HG02973 (cell line): ENCODE data around the gene PDXK.
A peak's percentile ranks its signal among the peaks of the same experiment; 100 is the strongest.

Experiments used
- ATAC-seq: cut with Tn5 transposase; IDR thresholded peaks from one replicate; pipeline ENCODE4 v1.9.1; 2021; ENCODE audit warnings: moderate library complexity; ENCODE audit not compliant: unreplicated experiment

The PDXK gene

DNA sequence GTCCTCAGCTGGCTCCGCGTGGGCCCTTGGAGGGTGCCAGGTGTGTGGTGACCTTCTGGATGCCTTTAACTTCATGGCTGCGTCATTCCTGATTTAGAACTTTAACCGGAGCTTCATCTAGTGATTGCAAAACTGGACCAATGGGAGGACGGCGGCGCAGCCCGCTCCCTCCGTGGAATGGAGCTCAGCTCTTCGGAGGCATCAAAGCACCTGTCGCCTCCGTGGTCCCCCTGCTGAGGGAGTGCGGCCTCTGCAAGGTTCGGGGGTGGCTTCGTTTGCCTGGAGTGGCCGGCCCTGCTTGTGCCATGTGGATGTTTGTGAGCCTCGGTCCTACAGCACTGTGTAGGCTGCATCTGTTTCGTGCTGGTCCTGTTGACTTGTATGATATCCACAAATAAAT, 43.0 kb downstream of the PDXK start:
- no peak for ATAC-seq

DNA sequence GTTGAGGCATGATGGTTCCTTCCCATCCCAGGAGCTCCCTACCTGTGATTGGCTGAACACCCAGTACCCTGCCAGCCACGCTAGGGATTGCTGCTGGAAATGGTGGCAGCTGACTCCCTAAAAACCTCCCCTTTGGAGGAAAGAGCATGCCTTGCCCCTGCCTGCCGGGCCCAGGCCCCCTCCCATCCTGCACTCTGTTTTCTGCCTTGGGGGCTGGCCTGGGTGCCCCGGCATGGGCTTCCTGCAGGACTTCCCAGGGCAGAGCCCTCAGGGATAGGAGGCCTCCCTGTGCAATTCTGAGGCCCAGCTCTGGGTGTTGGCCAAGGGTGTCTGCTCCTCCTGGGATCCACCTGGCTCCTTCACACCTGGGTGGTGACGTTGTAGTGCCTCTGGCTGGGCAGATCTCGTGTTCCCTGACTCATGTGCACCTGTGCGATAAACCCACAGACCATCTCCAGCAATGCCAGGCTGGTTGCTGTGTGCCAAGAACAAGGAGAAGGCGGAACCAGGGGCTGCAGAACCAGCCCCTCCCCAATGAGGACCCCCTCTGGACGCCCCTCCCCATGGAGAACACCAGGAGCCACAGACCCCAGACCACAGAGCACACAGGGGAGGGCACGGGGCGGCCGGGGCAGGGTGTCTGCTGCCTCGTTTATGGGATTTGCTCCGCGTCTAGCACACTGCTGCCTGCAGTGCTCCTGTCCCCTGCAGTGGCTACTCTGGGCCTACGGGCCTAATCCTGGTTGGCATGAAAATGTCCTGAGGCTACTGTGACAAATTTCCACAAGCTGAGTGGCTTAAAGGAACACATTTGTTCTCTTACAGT, 43.6 kb downstream of the PDXK start:
- ATAC-seq, result no peak

DNA sequence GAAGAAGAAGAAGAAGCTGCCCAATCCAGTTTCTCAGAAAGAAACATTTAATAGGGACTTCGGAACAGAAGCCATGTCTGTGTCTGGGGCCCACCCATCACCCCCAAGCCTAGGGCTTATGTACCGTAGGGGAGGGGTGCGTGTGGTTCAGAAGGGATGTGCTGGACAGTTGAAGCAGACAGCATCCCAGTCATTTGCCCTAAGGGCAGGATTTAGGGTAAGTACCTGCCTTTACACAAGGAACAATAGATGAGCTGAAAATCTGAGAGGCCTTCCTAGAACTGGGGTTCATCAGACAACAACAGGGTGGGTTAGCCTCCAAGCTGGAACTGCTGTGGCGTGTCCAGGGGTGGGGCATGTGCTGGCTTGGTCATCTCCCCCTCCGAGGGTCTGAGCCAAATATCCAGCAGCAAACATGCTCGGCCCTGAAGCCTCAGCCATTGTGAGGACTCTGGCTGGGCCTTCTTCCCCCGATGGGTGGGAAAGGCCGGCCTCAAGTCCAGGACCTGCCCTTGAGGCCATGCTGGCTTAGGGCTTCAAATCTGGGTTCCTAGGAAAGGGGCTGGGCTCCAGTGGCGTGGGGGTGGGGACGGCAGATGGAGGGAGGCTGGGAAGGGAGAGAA, 45.1 kb downstream of the PDXK start:
- no peak for ATAC-seq

DNA sequence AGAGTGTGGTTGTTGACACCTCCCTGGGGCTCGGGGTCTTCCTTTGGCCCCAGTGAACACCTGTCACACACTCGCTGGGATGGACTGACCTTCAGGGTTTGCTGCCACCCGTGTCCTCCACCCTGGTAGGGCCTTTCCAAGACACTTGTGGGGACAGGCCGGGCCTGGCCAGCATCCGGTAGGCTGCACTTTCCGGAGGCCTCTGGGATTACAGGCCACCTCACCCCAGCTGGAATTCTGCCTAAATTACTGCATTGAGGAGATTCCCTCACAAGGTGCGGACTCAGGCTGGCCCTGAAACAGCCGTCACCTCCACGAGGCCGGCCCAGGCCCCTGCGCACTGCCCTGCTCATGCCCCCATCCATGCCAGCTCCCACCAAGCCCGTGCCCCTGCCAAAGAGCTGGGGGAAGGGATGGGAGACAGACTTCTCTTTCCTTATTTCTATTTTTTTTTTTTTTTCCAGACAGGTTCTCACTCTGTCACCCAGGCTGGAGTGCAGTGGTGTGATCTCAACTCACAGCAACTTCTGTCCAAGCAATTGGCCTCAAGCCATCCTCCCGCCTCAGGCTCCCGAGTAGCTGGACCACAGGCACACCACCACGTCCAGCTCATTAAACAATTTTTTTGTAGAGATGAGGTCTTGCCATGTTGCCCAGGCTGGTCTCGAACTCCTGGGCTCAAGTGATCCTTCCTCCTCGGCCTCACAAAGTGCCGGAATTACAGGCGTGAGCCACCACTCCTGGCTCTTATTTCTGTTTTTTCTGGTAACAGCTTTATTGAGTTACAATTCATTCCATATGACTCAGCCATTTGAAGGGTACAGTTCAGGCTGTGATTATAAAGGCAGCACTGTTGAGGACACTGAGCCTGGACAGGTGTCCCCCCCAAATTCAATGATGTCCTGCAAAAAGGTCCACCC, 45.9 kb downstream of the PDXK start:
- no peak for ATAC-seq

DNA sequence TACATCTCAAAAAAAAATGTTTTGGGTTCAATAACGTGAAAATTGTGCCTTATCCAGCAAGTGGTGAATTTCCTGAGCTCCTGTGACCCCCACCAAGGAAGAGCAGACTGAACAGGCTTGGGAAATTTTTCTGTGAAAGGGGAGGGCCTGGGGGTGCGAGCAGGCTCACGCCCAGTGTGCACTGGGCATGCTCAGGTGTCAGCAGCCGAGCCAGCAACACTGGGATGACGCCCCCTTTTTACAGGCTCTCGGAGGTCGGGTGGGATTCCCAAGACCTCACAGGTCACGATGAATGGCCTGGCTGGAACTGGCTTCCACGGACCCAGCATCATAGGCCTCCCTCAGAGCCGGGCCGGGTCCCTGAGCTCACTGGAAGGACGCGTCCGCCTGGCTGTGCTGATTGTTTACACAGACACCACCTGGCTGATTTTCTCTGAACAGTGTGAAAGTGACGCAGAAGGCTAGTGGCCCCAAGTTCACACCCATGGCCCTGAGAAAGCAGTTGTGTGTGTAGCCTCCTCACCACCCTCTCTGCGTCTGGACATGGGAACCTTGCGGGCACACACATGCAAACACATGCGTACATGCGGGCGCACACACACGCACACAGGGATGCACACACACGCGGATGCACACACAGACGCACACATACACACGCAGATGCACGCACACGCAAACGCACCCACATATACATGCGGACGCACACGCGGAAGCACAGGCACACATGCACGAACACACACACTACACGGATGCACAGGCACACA, 48.0 kb downstream of the PDXK start:
- ATAC-seq, result no peak

DNA sequence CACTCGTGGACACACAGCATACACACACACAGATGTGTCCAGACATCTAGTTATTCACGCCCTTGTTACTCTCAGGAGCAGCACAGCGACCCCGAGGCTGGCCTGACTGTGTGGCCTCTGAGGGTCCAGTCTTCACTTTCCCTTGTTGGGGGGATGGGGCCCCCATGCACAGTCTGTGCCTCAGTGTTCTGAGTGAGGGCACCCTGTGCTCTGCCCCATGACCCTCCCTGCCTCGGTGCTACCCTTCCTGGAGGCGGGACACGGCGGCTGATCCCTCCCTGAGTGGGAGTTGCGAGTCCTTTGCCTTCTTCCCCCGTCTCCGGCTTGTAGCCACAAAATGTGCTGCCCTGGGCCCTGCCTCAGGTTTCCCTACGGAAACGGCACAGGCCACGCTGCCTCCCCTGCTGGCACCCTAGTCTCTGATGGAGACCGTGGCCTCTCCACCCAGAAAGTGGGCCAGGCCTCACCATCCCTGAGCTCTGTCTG, 48.6 kb downstream of the PDXK start:
- no peak for ATAC-seq

DNA sequence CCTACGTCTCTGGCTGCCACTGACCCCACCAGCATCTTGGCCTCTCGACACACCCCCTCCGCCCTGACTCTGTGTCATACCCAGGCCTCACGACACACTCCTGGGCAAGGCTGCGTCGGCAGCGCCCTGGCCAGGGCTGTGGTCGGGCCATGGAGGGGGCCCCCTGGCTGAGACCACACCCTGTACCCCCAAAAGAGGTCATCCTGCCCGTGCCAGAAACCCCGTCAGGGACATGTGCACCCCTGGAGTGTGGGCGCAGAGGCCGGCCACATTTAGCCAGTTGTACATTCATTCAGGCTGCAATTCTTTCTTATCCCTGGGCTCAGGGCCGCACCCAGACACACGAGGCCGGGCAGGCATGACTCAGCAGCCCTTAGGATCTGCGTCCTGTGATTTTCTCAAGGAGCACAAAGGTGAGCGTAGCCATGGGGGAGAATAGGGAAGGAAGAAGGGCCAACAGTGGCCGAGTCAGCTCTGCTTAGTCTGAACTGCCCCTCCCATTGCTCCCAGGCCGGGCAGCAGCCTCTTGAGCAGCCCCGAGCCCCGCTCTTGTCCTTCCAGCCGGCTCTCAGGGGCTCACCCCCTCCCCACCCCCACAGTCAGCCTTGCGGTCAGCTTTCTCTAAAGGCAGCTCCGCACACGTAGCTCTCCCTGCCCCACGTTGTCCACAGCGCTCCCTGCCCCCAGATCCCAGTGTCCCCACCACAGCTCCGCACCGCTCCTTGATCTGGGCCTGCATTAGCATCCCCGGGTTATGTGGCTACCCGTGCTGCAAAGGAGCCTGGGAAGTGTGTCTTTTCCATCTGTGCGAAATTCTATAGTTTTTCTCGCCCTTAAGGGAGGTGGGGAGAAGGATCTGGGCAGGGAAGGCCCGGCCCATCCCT, 49.3 kb downstream of the PDXK start:
- ATAC-seq, result no peak

DNA sequence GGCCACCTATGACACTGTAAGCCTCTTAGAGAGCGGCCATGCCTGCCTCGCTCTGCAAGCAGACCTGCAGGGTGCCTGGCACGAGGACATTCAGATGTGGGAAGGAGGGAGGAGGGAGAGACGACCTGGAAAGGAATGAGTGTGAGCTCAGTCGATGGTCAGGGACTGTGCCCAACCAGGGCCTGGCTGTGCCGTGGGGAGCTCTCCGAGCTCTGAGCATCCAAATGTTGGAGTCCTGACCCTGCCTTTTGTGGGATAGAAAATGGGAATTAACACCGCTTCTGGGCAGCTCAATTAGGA, 49.9 kb downstream of the PDXK start:
- ATAC-seq, result no peak

DNA sequence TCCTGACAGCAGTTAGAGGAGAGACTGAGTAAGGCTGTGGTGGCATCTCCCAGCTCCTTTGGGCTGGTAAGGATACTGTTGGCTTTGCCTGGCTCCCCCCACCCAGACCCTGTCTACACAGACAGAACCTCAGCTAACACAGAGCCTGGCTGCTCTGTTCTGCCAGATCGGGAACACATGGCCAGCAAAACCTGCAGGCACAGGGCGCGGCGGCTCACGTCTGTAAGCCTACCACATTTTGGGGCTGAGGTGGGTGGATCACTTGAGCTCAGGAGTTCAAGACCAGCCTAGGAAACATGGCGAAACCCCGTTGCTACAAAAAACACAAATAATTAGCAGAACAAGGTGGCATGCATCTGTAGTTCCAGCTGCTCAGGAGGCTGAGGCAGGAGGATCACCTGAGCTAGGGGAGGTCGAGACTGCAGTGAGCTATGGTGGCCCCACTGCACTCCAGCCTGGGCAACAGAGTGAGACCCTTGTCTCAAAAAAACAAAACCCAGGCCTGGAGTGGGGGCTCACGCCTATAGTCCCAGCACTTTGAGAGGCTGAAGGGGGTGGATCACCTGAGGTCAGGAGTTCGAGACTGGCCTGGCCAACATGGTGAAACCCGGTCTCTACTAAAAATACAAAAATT, 50.5 kb downstream of the PDXK start:
- ATAC-seq, result no peak

DNA sequence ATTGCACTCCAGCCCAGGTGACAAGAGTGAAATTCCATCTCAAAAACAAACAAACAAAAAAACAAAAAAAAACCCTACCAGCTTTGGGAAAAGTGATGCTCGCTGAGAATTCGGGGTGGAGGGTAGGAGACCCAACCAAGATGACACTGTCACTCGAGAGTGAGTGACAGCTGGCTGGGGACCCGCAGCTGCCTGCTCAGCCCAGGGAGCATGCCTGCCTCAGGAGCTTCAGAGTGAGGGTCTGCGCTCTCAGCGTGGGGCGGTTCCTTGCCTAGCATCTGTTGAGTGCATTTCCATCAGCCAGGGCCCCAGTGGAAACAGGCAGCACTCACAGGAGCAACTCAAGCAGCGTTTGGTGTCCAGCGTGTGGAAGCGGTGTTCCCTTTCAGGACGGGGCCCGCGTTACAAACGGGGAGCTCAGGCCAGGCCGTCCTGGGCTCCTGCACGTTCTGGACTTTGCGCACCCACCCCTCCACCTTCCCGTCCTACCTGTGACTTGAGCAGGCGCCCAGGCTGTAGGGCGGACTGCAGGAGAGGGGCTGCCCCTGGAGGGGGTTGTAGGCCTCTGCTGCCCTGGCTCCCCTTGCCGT, 51.2 kb downstream of the PDXK start:
- ATAC-seq, result no peak

DNA sequence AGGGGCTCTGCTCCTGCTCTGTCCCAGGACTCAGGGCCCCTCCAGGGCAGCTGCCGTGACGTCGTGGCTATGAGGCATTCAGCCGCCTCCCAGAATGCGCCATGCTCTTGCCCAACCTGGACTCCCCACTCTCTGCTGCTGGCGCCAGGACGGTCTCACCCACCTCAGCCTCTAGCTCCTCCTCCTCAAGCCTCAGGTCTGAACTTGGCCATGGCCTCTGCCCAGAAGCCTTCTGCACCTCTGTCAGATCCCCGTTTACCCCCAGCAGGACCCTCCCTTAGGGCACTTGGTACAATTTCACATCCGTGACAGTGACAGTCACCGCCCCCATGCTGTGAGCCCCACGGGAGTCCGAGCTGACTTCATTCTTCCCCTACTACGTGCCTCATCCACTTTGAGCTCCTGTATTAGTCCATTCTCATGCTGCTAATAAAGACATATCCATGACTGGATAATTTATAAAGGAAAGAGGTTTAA, 52.3 kb downstream of the PDXK start:
- ATAC-seq, result no peak

DNA sequence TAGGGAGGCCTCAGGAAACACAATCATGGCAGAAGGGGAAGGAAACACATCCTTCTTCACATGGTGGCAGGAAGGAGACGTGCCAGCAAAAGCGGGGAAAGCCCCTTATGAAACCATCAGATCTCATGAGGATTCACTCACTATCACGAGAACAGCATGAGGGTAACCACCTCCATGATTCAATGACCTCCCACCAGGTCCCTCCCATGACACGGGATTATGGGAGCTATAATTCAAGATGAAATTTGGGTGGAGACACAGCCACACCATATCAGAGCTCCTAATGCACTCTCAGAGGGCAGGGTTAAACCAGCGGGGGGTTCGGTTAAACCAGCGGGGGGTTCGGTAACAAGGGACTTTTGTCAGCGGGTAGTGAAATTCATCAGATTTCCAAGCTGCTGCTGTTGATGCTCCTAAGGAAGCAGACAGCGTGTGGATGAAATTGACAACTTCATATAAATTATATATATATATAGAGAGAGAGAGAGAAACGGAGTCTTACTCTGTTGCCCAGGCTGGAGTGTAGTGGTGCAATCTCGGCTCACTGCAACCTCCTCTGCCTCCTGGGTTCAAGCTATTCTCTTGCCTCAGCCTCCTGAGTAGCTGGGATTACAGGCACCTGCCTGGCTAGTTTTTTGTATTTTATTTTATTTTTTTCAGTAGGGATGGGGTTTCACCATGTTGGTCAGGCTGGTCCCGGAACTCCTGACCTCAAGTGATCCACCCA, 52.9 kb downstream of the PDXK start:
- no peak for ATAC-seq

DNA sequence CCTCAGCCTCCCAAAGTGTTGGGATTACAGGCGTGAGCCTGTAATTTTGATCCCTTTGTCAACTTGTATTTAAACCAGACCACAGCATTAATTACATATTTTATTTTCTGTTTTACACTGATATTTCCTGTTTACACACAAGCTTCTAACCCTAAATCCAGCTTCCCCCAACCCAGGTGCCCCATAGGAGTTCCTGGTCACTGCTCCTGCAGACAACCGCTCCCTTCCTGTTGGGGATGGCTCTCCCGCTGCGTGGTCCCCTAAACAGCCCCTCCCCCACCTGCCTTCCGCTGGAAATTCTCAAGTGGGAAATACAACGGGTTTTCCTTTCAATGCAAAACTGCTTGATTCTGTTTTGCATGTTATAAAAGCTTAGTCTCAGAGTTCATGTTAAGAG, 53.5 kb downstream of the PDXK start:
- ATAC-seq, result no peak

DNA sequence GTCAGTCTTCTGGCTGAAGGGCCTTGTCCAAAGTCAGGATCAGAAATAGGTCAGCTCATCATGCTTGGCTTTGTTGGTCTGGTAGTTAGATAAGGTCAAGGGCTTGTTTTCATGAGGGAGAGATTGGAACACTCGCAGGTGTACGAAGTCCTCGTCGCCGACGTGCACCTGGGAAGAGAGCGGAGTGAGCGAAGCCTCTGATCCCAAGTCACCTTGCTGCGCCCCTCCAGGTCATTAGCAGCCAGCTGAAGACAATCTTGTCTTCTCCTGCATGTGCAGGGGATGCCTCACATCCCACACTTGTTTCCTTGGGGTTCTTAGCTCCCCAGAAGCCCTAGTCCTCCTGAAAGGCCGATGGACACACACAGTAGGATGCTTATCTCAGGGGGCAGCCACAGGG, 55.2 kb downstream of the PDXK start:
- no peak for ATAC-seq

DNA sequence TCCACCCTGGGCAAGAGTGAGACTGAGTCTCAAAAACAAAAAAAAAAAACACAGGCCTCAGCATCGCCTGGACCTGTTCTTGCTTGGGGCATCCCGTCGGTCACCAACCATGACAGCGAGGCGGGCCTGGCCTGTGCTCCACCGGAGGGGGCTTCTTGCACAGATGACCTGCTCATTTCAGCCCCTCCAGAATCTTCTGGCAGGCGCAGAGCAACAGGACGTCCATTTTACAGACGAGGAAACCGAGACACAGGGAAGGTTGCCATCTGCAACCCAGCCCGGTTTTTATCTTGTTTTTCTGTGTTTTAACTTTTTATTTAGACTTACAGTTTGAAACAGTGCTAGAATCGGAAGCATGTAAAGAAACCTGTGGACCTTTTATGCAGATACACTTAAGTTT, 56.3 kb downstream of the PDXK start:
- no peak for ATAC-seq

DNA sequence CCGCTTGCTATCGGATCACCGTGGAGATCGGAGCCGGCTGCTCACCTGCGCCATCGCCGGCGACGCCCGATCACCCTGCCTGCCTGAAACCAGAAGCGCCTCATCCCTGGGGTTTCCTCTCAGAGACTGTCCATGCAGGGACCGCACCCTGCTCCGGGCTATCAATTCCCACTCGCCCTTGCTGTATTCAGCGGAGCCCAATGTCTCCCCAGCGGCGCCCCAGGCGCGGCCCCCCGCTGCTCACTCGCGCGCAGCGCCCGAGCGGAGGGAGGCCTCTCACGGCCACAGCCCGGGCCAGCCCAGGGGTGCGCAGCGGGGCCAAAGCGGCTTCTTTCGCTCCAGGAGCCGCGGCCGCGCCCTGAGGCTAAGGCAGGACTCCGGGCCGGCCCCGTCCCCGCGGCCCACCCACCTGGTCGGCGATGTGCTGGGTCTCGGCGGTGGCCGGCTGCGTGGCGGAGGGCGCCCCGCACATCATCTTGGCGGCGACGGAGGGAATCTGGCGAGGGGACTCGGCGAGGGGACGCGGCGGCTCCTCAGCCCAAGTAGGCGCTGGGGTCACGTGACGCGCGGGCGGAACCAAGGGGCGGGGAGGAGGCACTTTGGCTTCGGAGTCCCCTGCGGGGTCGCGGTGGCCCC, 57.0 kb downstream of the PDXK start, which contains the start of gene CSTB:
Gene CSTB, minus strand, starts transcription at position 514 of the 636 bp plus-strand sequence. Its CDS starts 39 bp downstream, at position 475.
- ATAC-seq, result peak; percentile 68

DNA sequence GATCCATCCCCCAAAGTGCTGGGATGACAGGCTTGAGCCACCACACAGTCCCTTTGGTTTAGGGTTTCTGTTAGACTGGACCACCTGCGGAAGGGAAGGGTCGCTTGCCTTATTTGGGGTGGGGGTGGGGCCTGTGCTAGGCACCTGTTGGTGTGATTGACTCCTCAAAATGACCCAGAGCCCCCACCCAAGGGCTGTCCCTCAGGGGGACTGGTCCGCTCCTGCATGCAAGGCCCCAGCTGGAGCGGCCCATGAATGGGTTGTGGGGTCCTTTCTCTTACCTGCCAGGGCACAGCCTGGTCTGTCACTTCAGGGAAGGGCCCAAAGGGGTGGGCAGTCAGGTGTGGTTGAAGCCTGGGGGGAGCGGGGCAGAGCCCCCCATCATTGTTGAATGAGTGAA, 59.0 kb downstream of the PDXK start:
- no peak for ATAC-seq
